Stimulated activated CD8-positive, alpha-beta memory T cell treated with anti-CD3 and anti-CD28 coated beads, Interleukin-7, amount 100 ng/mL, for 24 hours (primary cell): ENCODE measurements around the gene ULK4.
"Not testable (repeated sequence)": the region's sequence is repeated elsewhere in the genome, so short reads cannot be mapped to it uniquely, and the experiment has no call there.

ENCODE experiments used
- DNase-seq: peaks from one replicate; pipeline ENCODE4 v3.0.0-alpha.2; 2020; ENCODE audit warnings: low read depth

ULK4 gene

GRCh38 chr3:41441139-41441538, 520.8 kb downstream of the ULK4 start:
- no peak for DNase-seq

- no peak for DNase-seq
Measured at GRCh38 chr3:41436983-41437382, 524.9 kb downstream of the ULK4 start.

GRCh38 chr3:41434781-41435180, 527.1 kb downstream of the ULK4 start:
- no peak for DNase-seq

- DNase-seq = no peak
Measured at GRCh38 chr3:41431386-41431785, 530.5 kb downstream of the ULK4 start.

GRCh38 chr3:41430886-41431285, 531.0 kb downstream of the ULK4 start:
- DNase-seq = no peak

GRCh38 chr3:41430391-41430790, 531.5 kb downstream of the ULK4 start:
- no peak for DNase-seq

- no peak for DNase-seq
Measured at GRCh38 chr3:41426485-41426884, 535.4 kb downstream of the ULK4 start.

GRCh38 chr3:41424543-41425300, 537.2 kb downstream of the ULK4 start:
- DNase-seq = no peak

GRCh38 chr3:41419809-41420208, 542.1 kb downstream of the ULK4 start:
- DNase-seq = no peak

GRCh38 chr3:41418961-41419691, 542.8 kb downstream of the ULK4 start:
- no peak for DNase-seq

GRCh38 chr3:41417574-41417973, 544.3 kb downstream of the ULK4 start:
- no peak for DNase-seq

- no peak for DNase-seq
Measured at GRCh38 chr3:41411065-41411464, 550.8 kb downstream of the ULK4 start.

- no peak for DNase-seq
Measured at GRCh38 chr3:41405466-41405865, 556.4 kb downstream of the ULK4 start.

GRCh38 chr3:41404582-41404981, 557.3 kb downstream of the ULK4 start:
- DNase-seq = no peak

GRCh38 chr3:41394896-41395295, 567.0 kb downstream of the ULK4 start:
- DNase-seq = no peak

- DNase-seq = not testable (repeated sequence)
Measured at GRCh38 chr3:41370765-41371535, 591.0 kb downstream of the ULK4 start.

- DNase-seq = no peak
Measured at GRCh38 chr3:41370307-41370706, 591.6 kb downstream of the ULK4 start.

- no peak for DNase-seq
Measured at GRCh38 chr3:41369838-41370237, 592.1 kb downstream of the ULK4 start.

- DNase-seq = no peak
Measured at GRCh38 chr3:41365973-41366372, 595.9 kb downstream of the ULK4 start.

GRCh38 chr3:41364736-41365135, 597.2 kb downstream of the ULK4 start:
- DNase-seq = no peak

GRCh38 chr3:41363830-41364523, 597.9 kb downstream of the ULK4 start:
- DNase-seq = no peak
